Kidney (tissue), 22 donors: ENCODE data around the gene SNX2. TPM values are rescaled to one million over a fixed set of nuclear protein-coding genes. Genes with fewer than 3 reads are reported as not detected.

Source experiments
- DNase-seq, 5 donors: peaks; one replicate each; pipeline ENCODE4 v3.0.0-alpha.2; 2013 to 2020
- FAIRE-seq: peaks from 2 replicates; lab custom pipeline; 2012; peaks lifted over from hg19 to GRCh38; lab: Jason Lieb, UNC
- H3K27ac ChIP-seq, 2 donors: one replicate each; pipeline ENCODE4 v1.7.0; 2013; ENCODE audit warnings: low read depth in 2 of 2, low read length in 2 of 2, inconsistent platforms in 1 of 2
- H3K27me3 ChIP-seq: one replicate; pipeline ENCODE4 v1.7.1; 2013; ENCODE audit warnings: low read length, inconsistent platforms; ENCODE audit not compliant: control insufficient read depth, insufficient read depth
- H3K36me3 ChIP-seq, 3 donors: one replicate each; pipeline versions ENCODE4 v1.7.0 to v1.7.1; 2013; ENCODE audit warnings: low read length in 3 of 3, control low read depth in 1 of 3, inconsistent platforms in 1 of 3; ENCODE audit not compliant: insufficient read depth in 3 of 3, control insufficient read depth in 2 of 3
- H3K4me1 ChIP-seq, 3 donors: one replicate each; pipeline versions ENCODE4 v1.7.0 to v1.7.1; 2013; ENCODE audit warnings: low read length in 3 of 3, inconsistent platforms in 1 of 3, low read depth in 1 of 3; ENCODE audit not compliant: control insufficient read depth in 2 of 3, insufficient read depth in 2 of 3
- H3K4me3 ChIP-seq, 3 donors: one replicate each; pipeline versions ENCODE4 v1.7.0 to v1.8.1; 2013; ENCODE audit warnings: low read length in 3 of 3, control low read depth in 1 of 3, inconsistent platforms in 1 of 3
- H3K9ac ChIP-seq, 3 donors: one replicate each; pipeline versions ENCODE4 v1.7.0 to v1.7.1; 2013; ENCODE audit warnings: low read length in 3 of 3, control low read depth in 1 of 3, inconsistent platforms in 1 of 3
- H3K9me3 ChIP-seq, 3 donors: one replicate each; pipeline versions ENCODE4 v1.7.0 to v1.7.1; 2013; ENCODE audit warnings: low read length in 3 of 3, control low read depth in 1 of 3, inconsistent platforms in 1 of 3; ENCODE audit not compliant: control insufficient read depth in 2 of 3, insufficient read depth in 1 of 3
- CTCF ChIP-seq: IDR thresholded peaks from 3 replicates; pipeline ENCODE4 v1.5.1; 2012; ENCODE audit warnings: mild to moderate bottlenecking, moderate library complexity, borderline replicate concordance; ENCODE audit not compliant: insufficient read depth; ENCODE audit errors: extremely low read depth
- intact Hi-C: fragments of 100-400 bp; cut with DNase I; formaldehyde crosslinking; loops from one replicate; pipeline ENCODE4 v1.11.1; 2022
- long read RNA-seq, 10 donors: library from polyadenylated mRNA in 1 of 10; unstranded in 1 of 10; transcript quantifications; one replicate each; pipeline ENCODE4 v2.0.0 and lab custom pipeline, GENCODE V29; 2021 to 2026
- polyA plus RNA-seq: library from polyadenylated mRNA; stranded (reverse); fragments of 350-450 nt; fragmentation: Illumina TruSeq; extraction: RNeasy Lipid Tissue Mini Kit (QIAGEN cat#74804); gene quantifications from one replicate; pipeline ENCODE4 v1.2.3, GENCODE V29; 2014; ENCODE audit warnings: low read depth, low replicate concordance; ENCODE audit not compliant: insufficient read depth
- total RNA-seq: library from RNA; stranded (reverse); fragmentation: NEBNext Ultra II Directional; extraction: Animal tissue kit (Norgen Biotek cat#: 25700); gene quantifications from one replicate; pipeline ENCODE4 v1.2.1, GENCODE V29; 2021
- donor health status: control.
- donor health status: control.
- donor health status: control.
- donor health status: control.
- donor health status: control.
- donor health status: DM: yes; HTN: yes; CAD: no.
- donor health status: Normal renal cell carcinoma (clear cell type).

Gene SNX2, protein sequence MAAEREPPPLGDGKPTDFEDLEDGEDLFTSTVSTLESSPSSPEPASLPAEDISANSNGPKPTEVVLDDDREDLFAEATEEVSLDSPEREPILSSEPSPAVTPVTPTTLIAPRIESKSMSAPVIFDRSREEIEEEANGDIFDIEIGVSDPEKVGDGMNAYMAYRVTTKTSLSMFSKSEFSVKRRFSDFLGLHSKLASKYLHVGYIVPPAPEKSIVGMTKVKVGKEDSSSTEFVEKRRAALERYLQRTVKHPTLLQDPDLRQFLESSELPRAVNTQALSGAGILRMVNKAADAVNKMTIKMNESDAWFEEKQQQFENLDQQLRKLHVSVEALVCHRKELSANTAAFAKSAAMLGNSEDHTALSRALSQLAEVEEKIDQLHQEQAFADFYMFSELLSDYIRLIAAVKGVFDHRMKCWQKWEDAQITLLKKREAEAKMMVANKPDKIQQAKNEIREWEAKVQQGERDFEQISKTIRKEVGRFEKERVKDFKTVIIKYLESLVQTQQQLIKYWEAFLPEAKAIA
- total RNA-seq (81.3 TPM), polyA plus RNA-seq (75.8 TPM)
- long read RNA-seq, donor 1, transcript SNX2-201 (15 exons, 2,128 nt), result major isoform, 14 of 88 reads
- long read RNA-seq, donor 1, partial matches to known transcripts, result 70 of 88 reads
- long read RNA-seq, donor 1, other reads (novel, unspliced or antisense), result 0 of 88 reads
- long read RNA-seq, donor 2, transcript SNX2-201 (15 exons, 2,128 nt), result major isoform, 19 of 38 reads
- long read RNA-seq, donor 2, partial matches to known transcripts, result 10 of 38 reads
- long read RNA-seq, donor 2, other reads (novel, unspliced or antisense), result 7 of 38 reads
- long read RNA-seq, donor 3, transcript SNX2-201 (15 exons, 2,128 nt), result major isoform, 26 of 56 reads
- long read RNA-seq, donor 3, partial matches to known transcripts, result 14 of 56 reads
- long read RNA-seq, donor 3, other reads (novel, unspliced or antisense), result 10 of 56 reads
- long read RNA-seq, donor 4, transcript SNX2-201 (15 exons, 2,128 nt), result major isoform, 28 of 84 reads
- long read RNA-seq, donor 4, partial matches to known transcripts, result 43 of 84 reads
- long read RNA-seq, donor 4, other reads (novel, unspliced or antisense), result 11 of 84 reads
- long read RNA-seq, donor 5, partial matches to known transcripts, result 7 of 11 reads
- long read RNA-seq, donor 5, other reads (novel, unspliced or antisense), result 0 of 11 reads
- long read RNA-seq, donor 6, transcript SNX2-206 (2 exons, 484 nt), result minor isoform, 10 of 96 reads
- long read RNA-seq, donor 6, transcript SNX2-201 (15 exons, 2,128 nt), result major isoform, 51 of 96 reads
- long read RNA-seq, donor 6, partial matches to known transcripts, result 19 of 96 reads
- long read RNA-seq, donor 6, other reads (novel, unspliced or antisense), result 12 of 96 reads
- long read RNA-seq, donor 7, transcript SNX2-201 (15 exons, 2,128 nt), result major isoform, 99 of 108 reads
- long read RNA-seq, donor 7, partial matches to known transcripts, result 4 of 108 reads
- long read RNA-seq, donor 7, other reads (novel, unspliced or antisense), result 5 of 108 reads
- long read RNA-seq, donor 8, transcript SNX2-201 (15 exons, 2,128 nt), result major isoform, 22 of 88 reads
- long read RNA-seq, donor 8, partial matches to known transcripts, result 53 of 88 reads
- long read RNA-seq, donor 8, other reads (novel, unspliced or antisense), result 8 of 88 reads
- long read RNA-seq, donor 9, transcript SNX2-201 (15 exons, 2,128 nt), result major isoform, 10 of 25 reads
- long read RNA-seq, donor 9, partial matches to known transcripts, result 7 of 25 reads
- long read RNA-seq, donor 9, other reads (novel, unspliced or antisense), result 8 of 25 reads
- long read RNA-seq, donor 10, transcript SNX2-201 (15 exons, 2,128 nt), result major isoform, 14 of 36 reads
- long read RNA-seq, donor 10, partial matches to known transcripts, result 8 of 36 reads
- long read RNA-seq, donor 10, other reads (novel, unspliced or antisense), result 8 of 36 reads

- Histone ChIP-seq H3K27ac (peak within 1 kb of the TSS; percentile 91 to 95), H3K4me3 (peak within 1 kb of the TSS; percentile 88 to 98 (median 97)), H3K27me3 (no peaks in the 10 kb centered on the region), H3K36me3 (no peaks in the 10 kb centered on the region), H3K4me1 (peaks cover 0 to 9% (median 7%) of the 10 kb centered on the region in 3 donors), H3K9ac (peak within 1 kb of the TSS; percentile 86 to 98 (median 94)), H3K9me3 (no peaks in the 10 kb centered on the region)
- FAIRE-seq (no peak), DNase-seq (peak; percentile 92 to 97 (median 96))
- TF ChIP-seq CTCF, result peak; percentile 6
- intact Hi-C loops, result no loop called here
These were observed at the start of gene SNX2 for GRCh38 chr5:122774861-122775549. Gene SNX2, plus strand, starts transcription at chr5:122775080. Its CDS starts 24 bp downstream, at chr5:122775104.

DNA sequence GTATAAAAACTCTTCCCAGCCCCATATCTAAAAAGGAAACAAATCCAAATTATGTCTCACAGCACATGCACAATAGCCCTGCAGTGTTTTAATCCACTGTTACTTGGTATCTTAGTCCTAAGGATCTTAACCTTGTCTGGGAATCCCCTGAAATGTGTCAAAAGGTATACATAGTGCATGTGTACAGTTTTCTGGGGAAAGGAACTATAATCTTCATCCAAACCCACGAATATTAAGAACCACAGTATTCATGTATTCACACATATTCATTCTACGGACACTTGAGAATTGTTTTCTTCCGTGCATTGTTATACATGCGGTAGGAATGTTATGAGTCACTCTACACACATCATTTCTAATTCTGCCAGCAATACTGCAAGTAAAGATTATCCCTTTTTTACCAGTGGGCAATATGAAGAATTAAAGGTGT is 47.8 kb upstream of the SNX2 start:
- Histone ChIP-seq H3K9ac (no peak overlapping the region), H3K9me3 (no peaks in the 10 kb centered on the region), H3K27me3 (no peaks in the 10 kb centered on the region), H3K4me1 (no peaks in the 10 kb centered on the region), H3K27ac (no peak overlapping the region), H3K4me3 (no peak overlapping the region), H3K36me3 (no peaks in the 10 kb centered on the region)
- no peak for TF ChIP-seq CTCF
- FAIRE-seq (no peak), DNase-seq (no peak)
- intact Hi-C loops, result no loop called here
